Measurements from ENCODE around the gene GALNT13.

Gene GALNT13

DNA sequence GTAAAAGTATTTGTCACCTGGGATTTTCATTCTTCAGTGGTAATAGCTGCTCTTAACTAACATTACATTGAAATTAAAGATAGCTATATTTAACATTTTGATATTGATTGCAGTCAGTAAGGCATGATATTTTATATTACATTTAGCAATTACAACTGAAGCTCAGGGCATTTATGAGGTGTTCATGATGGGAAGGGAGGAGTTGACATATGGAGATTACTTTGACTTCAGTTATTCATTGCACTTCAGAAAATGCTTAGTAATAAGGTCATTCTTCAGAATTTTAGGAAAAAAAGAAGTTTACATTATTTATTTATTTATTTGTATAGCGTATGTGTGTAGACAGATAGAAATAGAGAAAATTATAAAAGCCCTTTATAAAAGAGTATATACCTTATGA is 352.0 kb downstream of the GALNT13 start:
- DNase-seq (ENCODE audit: low spot score) = no peak

DNA sequence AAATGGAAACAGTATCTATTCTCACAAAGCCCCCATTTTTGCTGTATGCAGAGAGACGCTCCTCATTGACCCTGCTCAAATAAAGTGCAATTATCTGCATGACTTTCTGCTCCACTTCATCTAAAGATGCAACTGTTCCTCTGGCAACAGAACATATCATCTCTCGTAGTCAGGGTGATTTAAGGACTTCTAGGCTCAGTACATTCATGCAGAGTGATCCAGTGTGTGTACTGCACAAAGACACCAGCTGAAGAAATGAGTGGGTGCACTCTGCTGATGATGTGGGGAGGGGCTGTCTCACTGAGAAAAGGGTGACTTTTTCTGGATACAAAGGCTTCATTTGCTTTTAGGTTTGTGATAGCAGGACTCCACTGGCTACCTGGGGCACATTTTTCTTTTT is 355.2 kb downstream of the GALNT13 start:
- DNase-seq (ENCODE audit: low spot score) = no peak

DNA sequence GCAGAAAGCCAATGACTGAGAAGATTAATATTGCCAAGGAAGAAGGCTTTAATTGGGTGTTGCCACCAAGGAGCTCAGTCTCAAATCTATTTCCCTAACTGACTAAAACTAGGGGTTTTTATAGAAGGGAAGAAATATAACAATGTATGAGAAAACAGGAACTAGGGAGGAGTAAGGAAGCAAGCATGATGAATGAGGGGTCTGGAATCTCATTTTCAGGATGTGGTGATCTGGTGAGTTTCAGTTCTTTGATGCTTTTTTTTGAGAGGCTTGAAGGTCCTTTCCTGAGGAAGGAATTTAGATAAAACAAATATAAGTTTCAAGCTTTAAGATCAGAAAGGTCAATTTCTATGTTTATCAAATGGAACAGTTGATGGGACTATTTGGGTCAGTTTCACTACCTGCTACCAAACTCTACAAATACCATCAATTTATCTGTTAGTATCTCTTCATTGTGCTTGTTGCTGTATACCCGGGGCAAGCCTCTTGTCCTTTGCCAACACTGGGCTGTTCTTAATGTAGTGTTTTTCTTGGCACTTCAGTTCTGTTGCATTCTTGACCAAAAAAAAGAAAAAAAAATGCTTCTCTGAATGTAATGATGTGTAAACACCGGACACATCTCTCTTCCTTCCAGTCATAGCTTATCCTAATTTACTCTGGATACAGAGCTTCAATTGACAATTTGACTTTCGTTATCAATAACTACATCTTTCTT is 357.0 kb downstream of the GALNT13 start:
- DNase-seq (ENCODE audit: low spot score) = no peak

DNA sequence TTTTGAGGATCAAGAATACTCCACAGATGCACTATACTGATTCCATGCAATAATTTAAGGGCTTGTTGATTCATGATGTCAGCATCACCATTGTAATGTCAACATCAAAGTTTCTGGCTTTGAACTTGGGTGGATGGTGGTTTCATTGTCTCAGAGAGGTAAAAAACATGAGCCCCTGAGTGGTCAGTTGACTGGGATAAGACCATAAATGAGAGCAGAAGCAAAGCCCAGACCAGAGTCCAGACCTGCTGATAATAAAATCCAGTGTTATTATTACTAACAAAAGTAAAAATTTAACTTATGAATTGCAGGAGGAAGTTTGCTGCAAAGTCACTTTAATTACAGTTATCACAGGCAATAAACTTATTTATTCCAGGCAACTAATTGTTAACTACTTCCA is 358.2 kb downstream of the GALNT13 start:
- DNase-seq (ENCODE audit: low spot score) = peak; percentile 8

DNA sequence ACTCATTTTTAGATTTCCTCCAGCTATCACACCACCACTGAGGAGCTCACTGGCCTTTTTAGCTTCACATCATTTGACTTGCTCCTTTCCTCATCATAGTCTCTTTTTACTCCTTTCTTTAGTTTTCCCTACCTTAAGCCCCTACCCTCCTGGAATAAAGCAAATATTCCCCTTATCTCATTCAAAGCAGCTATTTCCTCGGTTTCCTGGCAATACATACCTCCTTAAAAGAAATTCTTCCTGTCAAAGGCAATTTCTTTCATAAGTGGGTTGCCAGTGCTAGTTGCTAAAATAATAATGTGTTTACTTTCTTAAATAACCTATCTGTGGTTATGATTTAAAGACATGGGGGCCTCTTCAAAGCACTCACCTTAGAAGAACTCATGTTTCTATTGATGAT is 359.3 kb downstream of the GALNT13 start:
- DNase-seq (ENCODE audit: low spot score) = no peak

DNA sequence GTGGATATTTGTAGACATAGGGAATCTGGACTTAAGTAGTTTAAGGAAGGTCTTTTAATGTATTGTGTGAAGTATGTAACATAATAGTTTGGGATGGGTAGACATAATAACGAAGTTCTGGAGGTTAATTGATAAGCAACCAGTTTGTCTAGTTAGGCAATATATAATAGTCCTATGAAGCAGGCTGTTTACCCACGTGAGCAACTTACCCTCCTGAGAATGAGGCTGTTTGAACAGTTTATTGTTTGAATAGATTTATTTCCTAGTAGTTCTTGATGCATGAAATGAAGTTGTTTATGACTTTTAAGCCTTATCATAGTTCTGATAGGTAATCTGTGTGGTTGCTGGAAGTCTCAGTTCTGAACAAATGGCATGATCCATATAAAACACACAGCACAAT is 361.5 kb downstream of the GALNT13 start:
- DNase-seq (ENCODE audit: low spot score) = peak; percentile 3

DNA sequence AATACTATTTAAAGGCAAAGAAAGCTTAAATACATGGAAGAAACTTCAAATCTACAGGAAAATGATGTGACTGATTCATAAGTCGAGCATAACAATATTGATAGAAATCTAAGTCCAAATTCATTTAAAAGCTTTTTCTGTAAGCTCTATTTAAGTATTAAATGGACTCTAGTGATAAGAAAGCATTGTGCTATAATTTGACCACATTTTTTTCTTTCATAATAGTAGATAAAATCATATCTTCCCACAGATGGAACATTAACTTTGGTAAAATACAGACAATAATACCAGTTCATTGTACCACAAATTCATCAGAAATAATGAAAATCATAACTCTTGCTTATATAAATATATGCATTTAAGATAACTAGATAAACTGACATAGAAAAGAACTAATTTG is 366.5 kb downstream of the GALNT13 start:
- DNase-seq (ENCODE audit: low spot score) = no peak

DNA sequence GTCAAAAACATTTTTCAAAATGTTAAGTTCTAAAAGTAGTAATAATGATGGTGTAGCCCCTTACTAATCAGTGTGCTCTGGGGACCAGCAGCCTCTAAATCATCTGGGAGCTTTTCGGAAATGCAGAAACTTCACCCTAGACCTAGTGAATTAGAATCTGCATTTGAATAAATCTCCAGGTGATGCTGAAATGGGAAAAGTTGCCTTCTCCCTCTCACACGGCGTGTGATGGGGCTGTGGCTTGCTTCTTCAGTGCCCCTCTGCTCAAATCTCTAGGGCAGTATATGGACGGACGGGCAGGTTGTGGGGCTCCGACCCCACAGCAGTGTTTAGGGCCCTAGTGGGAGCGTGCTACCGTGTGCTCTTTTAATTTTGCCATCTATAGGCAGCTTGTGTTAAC is 368.6 kb downstream of the GALNT13 start:
- DNase-seq (ENCODE audit: low spot score) = no peak

DNA sequence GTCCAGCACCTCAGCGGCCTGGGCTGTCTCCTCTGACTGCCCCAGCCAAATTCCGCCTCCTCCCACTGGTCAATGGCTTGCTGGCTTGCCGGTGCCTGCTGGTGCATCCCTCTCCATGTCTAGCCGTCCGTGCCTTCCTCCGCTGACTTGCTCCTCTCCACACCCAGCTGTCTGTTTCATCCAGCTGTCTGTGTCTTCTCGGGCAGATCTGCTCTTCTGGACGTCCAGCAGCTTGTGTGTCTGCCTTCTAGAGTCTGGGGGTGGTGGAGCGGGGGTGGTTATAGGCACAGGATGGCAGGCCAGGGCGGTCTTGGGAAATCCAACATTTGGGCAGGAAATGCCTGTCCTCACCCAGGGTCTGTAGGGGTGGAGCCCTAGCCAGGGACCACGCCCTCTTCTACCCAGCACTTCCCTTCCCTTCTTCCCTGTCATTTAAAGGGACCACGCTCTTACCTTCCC is 369.2 kb downstream of the GALNT13 start:
- DNase-seq (ENCODE audit: low spot score) = no peak

GRCh38 chr2:154242687-154243086 is 371.0 kb downstream of the GALNT13 start:
- no peak for DNase-seq (ENCODE audit: low spot score)

GRCh38 chr2:154243685-154244084 is 372.0 kb downstream of the GALNT13 start:
- no peak for DNase-seq (ENCODE audit: low spot score)

DNA sequence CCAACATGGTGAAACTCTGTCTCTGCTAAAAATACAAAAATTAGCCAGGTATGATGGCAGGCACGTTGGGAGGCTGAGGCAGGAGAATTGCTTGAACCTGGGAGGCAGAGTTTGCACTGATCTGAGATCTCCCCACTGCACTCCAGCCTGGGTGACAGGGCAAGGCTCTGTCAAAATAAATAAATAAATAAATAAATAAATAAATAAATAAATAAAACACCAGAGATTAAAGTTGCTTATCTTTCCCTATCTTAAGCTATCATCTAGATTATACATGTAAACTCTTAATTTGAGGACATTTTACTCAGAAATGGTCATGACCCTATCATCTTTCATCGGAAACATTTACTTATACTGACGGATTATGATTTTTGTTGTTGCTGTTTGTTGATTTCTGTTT is 373.2 kb downstream of the GALNT13 start:
- DNase-seq (ENCODE audit: low spot score) = no peak

- no peak for DNase-seq (ENCODE audit: low spot score)
Observed at GRCh38 chr2:154247503-154247902, 375.8 kb downstream of the GALNT13 start.

DNA sequence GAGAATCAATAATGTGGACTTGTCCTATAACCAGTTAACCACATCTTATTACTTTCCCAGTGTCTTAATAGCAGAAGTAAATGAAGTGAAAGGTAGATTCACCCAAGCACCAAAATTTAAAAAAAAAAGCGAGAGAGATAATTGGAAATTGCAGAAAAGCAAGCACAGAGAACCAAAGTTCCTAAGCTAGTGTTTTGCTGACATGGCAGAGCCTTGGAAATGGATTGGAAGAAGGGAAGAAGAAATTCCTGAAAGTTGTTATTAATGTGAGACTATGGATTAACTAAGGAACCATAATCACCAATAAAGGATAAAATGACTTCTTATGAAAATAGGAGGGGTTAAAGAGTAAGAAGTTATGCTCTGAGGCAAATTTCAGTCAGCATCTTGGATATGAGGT is 384.4 kb downstream of the GALNT13 start:
- no peak for DNase-seq (ENCODE audit: low spot score)

GRCh38 chr2:154259030-154259429 is 387.3 kb downstream of the GALNT13 start:
- no peak for DNase-seq (ENCODE audit: low spot score)

DNA sequence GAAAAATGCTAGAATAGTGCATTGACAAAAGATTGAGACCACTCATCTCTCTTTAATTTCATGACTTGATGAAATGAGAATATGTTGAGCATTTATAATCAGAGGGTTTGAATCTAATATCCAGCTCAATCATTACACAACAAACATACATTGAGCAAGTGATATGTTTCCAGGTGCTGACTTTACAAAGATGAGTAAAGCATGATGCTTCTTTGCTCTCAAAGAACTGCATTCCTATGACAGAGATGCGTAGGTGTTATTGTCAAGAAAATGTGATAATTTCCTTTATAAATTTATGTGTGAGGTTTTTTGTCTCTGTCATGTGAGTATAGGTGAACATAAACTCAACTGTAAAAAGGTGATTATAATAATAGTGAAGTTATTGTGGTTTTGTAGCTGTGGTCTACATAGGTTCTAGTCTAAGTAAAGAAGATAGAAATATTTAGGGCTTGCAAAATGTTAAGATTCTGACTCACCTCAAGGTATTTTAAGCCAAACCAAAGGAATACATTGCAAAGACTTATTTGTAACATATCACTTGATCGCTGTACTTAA is 389.8 kb downstream of the GALNT13 start:
- DNase-seq (ENCODE audit: low spot score) = no peak

DNA sequence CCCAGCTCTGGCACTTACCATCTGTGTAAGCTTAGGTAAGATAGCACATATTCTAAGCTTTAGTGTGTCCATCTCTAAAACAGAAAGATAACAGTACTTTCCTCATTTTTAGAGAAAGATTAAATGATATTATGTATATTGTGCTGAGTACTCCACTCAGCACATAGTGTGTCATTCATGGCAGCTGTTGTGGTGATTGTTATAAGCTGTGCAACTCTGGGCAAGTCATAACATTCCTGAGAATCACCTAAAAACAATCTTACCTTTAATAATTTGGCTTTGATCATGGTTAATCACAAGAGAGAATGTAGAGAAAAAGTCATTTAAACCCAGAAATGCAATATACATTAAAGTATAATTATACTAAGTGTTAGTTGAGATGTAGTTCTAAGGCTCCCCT is 391.5 kb downstream of the GALNT13 start:
- no peak for DNase-seq (ENCODE audit: low spot score)

DNA sequence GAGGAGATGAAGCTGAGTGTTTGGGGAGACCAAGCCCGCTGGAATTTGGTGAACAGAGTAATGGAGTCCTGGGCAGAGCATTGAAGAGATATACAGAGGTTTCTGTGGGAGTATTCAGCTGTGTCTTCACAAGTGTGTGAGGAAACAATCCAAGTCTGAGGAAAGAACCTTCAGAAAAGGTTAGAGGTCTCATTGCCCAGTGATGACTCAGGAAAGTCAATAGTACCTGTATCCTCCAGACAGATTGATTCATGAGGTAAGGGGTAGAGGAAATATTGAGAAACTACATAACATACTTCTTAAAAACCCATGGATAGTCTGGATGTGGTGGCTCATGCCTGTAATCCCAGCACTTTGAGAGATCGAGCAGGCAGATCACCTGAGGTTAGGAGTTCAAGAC is 392.3 kb downstream of the GALNT13 start:
- DNase-seq (ENCODE audit: low spot score) = no peak

GRCh38 chr2:154267983-154268382 is 396.3 kb downstream of the GALNT13 start:
- no peak for DNase-seq (ENCODE audit: low spot score)

DNA sequence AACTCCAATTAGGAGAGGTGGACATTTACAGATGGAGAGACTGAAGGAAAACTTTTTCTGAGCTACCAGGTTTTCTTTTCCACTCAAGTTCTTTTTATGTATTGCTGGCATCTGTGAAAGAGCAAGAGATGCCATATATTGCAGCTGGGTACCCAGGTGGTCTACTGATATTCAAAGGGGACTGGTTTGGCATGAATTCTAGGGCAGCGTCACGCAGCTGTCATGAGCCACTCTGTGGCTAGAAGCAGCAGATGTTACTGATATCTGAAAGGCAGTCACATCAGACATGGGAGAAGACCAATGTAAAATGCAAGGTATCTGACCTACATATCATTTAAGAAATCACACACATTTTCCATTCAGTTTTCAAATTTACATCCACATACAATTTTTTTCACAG is 408.8 kb downstream of the GALNT13 start:
- DNase-seq (ENCODE audit: low spot score) = no peak

GRCh38 chr2:154289870-154290269 is 418.1 kb downstream of the GALNT13 start:
- DNase-seq (ENCODE audit: low spot score) = no peak

DNA sequence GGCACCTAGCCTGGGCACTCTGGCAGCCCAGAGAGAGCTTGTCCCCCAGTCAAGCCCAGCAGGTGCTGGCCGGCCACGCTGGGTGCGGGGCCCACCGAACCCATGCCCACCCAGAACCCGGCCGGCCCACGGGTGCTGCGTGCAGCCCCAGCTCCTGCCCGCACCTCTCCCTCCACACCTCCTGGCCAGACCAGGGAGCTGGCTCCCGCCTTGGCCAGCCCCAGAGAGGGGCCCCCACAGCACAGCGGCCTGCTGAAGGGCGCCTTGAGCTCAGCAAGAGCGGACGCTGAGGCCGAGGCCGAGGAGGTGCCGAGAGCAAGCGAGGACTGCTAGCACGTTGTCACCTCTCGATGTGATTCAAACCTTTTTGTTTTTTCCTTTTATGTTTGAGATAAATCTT is 419.8 kb downstream of the GALNT13 start:
- no peak for DNase-seq (ENCODE audit: low spot score)

DNA sequence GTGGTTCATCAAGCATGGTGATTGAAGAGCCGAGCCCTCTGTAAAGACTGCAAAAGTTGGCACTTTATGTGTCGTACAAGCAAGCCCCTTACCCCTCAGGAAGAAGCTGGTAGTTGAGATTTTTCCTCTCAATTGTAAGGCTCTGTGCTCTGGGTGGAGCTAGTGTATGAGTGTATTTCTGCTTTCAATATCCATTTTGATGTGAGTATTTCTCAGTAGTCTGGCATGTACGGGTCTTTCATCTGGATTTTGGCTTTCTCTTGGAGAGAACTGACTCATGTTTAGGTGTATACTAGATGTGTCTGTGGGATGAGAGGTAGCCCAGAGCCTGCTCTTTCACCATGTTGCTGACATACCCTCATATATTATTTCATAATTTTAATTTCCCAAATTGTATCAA is 420.2 kb downstream of the GALNT13 start:
- DNase-seq (ENCODE audit: low spot score) = no peak

GRCh38 chr2:154293864-154294263 is 422.1 kb downstream of the GALNT13 start:
- no peak for DNase-seq (ENCODE audit: low spot score)
